ENCODE results near the gene FAM234A. TPM values are rescaled to one million over a fixed set of nuclear protein-coding genes. Genes with fewer than 3 reads are reported as not detected.
"Not testable (repeated sequence)": the region's sequence is repeated elsewhere in the genome, so short reads cannot be mapped to it uniquely, and the experiment has no call there.

FAM234A gene
- total and polyA plus RNA-seq, 4 donors: 34.8 to 66.3 (median 58.2) TPM

GRCh38 chr16:261031-261691 is 26.5 kb downstream of the FAM234A start:
- Histone ChIP-seq H3K36me3 (ENCODE audit: control insufficient read depth, insufficient read depth, low read length) (peaks cover 87% of the 10 kb centered on the region), H3K9me3 (ENCODE audit: control insufficient read depth, insufficient read depth, low read length) (no peaks in the 10 kb centered on the region), H3K4me3 (ENCODE audit: low read depth, low read length) (no peak overlapping the region), H3K4me1 (ENCODE audit: control insufficient read depth, insufficient read depth, low read length) (no peaks in the 10 kb centered on the region), H3K27ac (ENCODE audit: low read depth, low read length) (no peak overlapping the region), H3K27me3 (ENCODE audit: control insufficient read depth, insufficient read depth, low read length) (no peaks in the 10 kb centered on the region)
- DNase-seq (ENCODE audit: low read depth in 4 of 6, low spot score in 6 of 6): no peak
- WGBS (ENCODE audit: insufficient coverage): 85% methylated on average over 25 of the region's 28 CpGs

GRCh38 chr16:262121-262745 is 27.6 kb downstream of the FAM234A start:
- DNase-seq (ENCODE audit: low read depth in 4 of 6, low spot score in 6 of 6): no peak
- no peaks in the 10 kb centered on the region for H3K9me3 ChIP-seq (ENCODE audit: control insufficient read depth, insufficient read depth, low read length)
- peaks cover 90% of the 10 kb centered on the region for H3K36me3 ChIP-seq (ENCODE audit: control insufficient read depth, insufficient read depth, low read length)
- H3K27me3 ChIP-seq (ENCODE audit: control insufficient read depth, insufficient read depth, low read length): no peaks in the 10 kb centered on the region
- H3K4me1 ChIP-seq (ENCODE audit: control insufficient read depth, insufficient read depth, low read length): no peaks in the 10 kb centered on the region
- 93% methylated on average over 29 of the region's 29 CpGs for WGBS (ENCODE audit: insufficient coverage)
- no peak overlapping the region for H3K4me3 ChIP-seq (ENCODE audit: low read depth, low read length)
- no peak overlapping the region for H3K27ac ChIP-seq (ENCODE audit: low read depth, low read length)

- H3K27ac ChIP-seq (ENCODE audit: low read depth, low read length): no peak overlapping the region
- no peaks in the 10 kb centered on the region for H3K9me3 ChIP-seq (ENCODE audit: control insufficient read depth, insufficient read depth, low read length)
- DNase-seq (ENCODE audit: low read depth in 4 of 6, low spot score in 6 of 6): no peak
- no peaks in the 10 kb centered on the region for H3K27me3 ChIP-seq (ENCODE audit: control insufficient read depth, insufficient read depth, low read length)
- peaks cover 86% of the 10 kb centered on the region for H3K36me3 ChIP-seq (ENCODE audit: control insufficient read depth, insufficient read depth, low read length)
- 97% methylated on average over 35 of the region's 35 CpGs for WGBS (ENCODE audit: insufficient coverage)
- no peak overlapping the region for H3K4me3 ChIP-seq (ENCODE audit: low read depth, low read length)
- H3K4me1 ChIP-seq (ENCODE audit: control insufficient read depth, insufficient read depth, low read length): no peaks in the 10 kb centered on the region
Observed at GRCh38 chr16:263182-263774, 28.7 kb downstream of the FAM234A start.

GRCh38 chr16:263944-264343 is 29.3 kb downstream of the FAM234A start:
- DNase-seq (ENCODE audit: low read depth in 4 of 6, low spot score in 6 of 6): no peak
- H3K4me1 ChIP-seq (ENCODE audit: control insufficient read depth, insufficient read depth, low read length): no peaks in the 10 kb centered on the region
- no peaks in the 10 kb centered on the region for H3K27me3 ChIP-seq (ENCODE audit: control insufficient read depth, insufficient read depth, low read length)
- 92% methylated on average over 17 of the region's 17 CpGs for WGBS (ENCODE audit: insufficient coverage)
- H3K36me3 ChIP-seq (ENCODE audit: control insufficient read depth, insufficient read depth, low read length): peaks cover 87% of the 10 kb centered on the region
- no peak overlapping the region for H3K4me3 ChIP-seq (ENCODE audit: low read depth, low read length)
- no peaks in the 10 kb centered on the region for H3K9me3 ChIP-seq (ENCODE audit: control insufficient read depth, insufficient read depth, low read length)
- H3K27ac ChIP-seq (ENCODE audit: low read depth, low read length): no peak overlapping the region

- Histone ChIP-seq H3K4me1 (ENCODE audit: control insufficient read depth, insufficient read depth, low read length) (no peaks in the 10 kb centered on the region), H3K27me3 (ENCODE audit: control insufficient read depth, insufficient read depth, low read length) (no peaks in the 10 kb centered on the region), H3K4me3 (ENCODE audit: low read depth, low read length) (no peak overlapping the region), H3K27ac (ENCODE audit: low read depth, low read length) (no peak overlapping the region), H3K9me3 (ENCODE audit: control insufficient read depth, insufficient read depth, low read length) (no peaks in the 10 kb centered on the region), H3K36me3 (ENCODE audit: control insufficient read depth, insufficient read depth, low read length) (peaks cover 88% of the 10 kb centered on the region)
- no peak for DNase-seq (ENCODE audit: low read depth in 4 of 6, low spot score in 6 of 6)
- whole genome bisulfite sequencing (ENCODE audit: insufficient coverage): 93% methylated on average over 23 of the region's 23 CpGs
Observed at GRCh38 chr16:264440-264951, 29.9 kb downstream of the FAM234A start.

- WGBS (ENCODE audit: insufficient coverage): 86% methylated on average over 13 of the region's 14 CpGs
- Histone ChIP-seq H3K27me3 (ENCODE audit: control insufficient read depth, insufficient read depth, low read length) (no peaks in the 10 kb centered on the region), H3K9me3 (ENCODE audit: control insufficient read depth, insufficient read depth, low read length) (no peaks in the 10 kb centered on the region), H3K4me3 (ENCODE audit: low read depth, low read length) (no peak overlapping the region), H3K27ac (ENCODE audit: low read depth, low read length) (no peak overlapping the region), H3K36me3 (ENCODE audit: control insufficient read depth, insufficient read depth, low read length) (peaks cover 88% of the 10 kb centered on the region), H3K4me1 (ENCODE audit: control insufficient read depth, insufficient read depth, low read length) (no peaks in the 10 kb centered on the region)
- DNase-seq (ENCODE audit: low read depth in 4 of 6, low spot score in 6 of 6): no peak
Observed at GRCh38 chr16:265002-265529, 30.4 kb downstream of the FAM234A start.

- Histone ChIP-seq H3K36me3 (ENCODE audit: control insufficient read depth, insufficient read depth, low read length) (peaks cover 88% of the 10 kb centered on the region), H3K4me3 (ENCODE audit: low read depth, low read length) (no peak overlapping the region), H3K9me3 (ENCODE audit: control insufficient read depth, insufficient read depth, low read length) (no peaks in the 10 kb centered on the region), H3K27me3 (ENCODE audit: control insufficient read depth, insufficient read depth, low read length) (no peaks in the 10 kb centered on the region), H3K27ac (ENCODE audit: low read depth, low read length) (no peak overlapping the region), H3K4me1 (ENCODE audit: control insufficient read depth, insufficient read depth, low read length) (no peaks in the 10 kb centered on the region)
- DNase-seq (ENCODE audit: low read depth in 4 of 6, low spot score in 6 of 6): no peak
- WGBS (ENCODE audit: insufficient coverage): 80% methylated on average over 11 of the region's 12 CpGs
Observed at GRCh38 chr16:265711-266110, 31.1 kb downstream of the FAM234A start.

GRCh38 chr16:266258-267164 is 31.9 kb downstream of the FAM234A start:
- Histone ChIP-seq H3K4me3 (ENCODE audit: low read depth, low read length) (no peak overlapping the region), H3K27ac (ENCODE audit: low read depth, low read length) (no peak overlapping the region), H3K27me3 (ENCODE audit: control insufficient read depth, insufficient read depth, low read length) (no peaks in the 10 kb centered on the region), H3K9me3 (ENCODE audit: control insufficient read depth, insufficient read depth, low read length) (no peaks in the 10 kb centered on the region), H3K4me1 (ENCODE audit: control insufficient read depth, insufficient read depth, low read length) (no peaks in the 10 kb centered on the region), H3K36me3 (ENCODE audit: control insufficient read depth, insufficient read depth, low read length) (peaks cover 88% of the 10 kb centered on the region)
- WGBS (ENCODE audit: insufficient coverage): 79% methylated on average over 25 of the region's 25 CpGs
- no peak for DNase-seq (ENCODE audit: low read depth in 4 of 6, low spot score in 6 of 6)

GRCh38 chr16:267562-267961 is 32.9 kb downstream of the FAM234A start:
- not testable (repeated sequence) for H3K27ac ChIP-seq (ENCODE audit: low read depth, low read length); H3K27me3 ChIP-seq (ENCODE audit: control insufficient read depth, insufficient read depth, low read length)
- 95% methylated on average over 17 of the region's 17 CpGs for WGBS (ENCODE audit: insufficient coverage)

More at GRCh38 chr16:267562-267961, 32.9 kb downstream of the FAM234A start:
- not testable (repeated sequence) for H3K9me3 ChIP-seq (ENCODE audit: control insufficient read depth, insufficient read depth, low read length); H3K4me3 ChIP-seq (ENCODE audit: low read depth, low read length); H3K4me1 ChIP-seq (ENCODE audit: control insufficient read depth, insufficient read depth, low read length); DNase-seq (ENCODE audit: low read depth in 4 of 6, low spot score in 6 of 6)
- H3K36me3 ChIP-seq (ENCODE audit: control insufficient read depth, insufficient read depth, low read length): peaks cover 84% of the 10 kb centered on the region
